Smooth muscle cell (in vitro differentiated cells): ENCODE results near the gene CAPN13. TPM values are rescaled to one million over a fixed set of nuclear protein-coding genes. Genes with fewer than 3 reads are reported as not detected.

Source experiments
- DNase-seq: peaks from one replicate; lab custom pipeline; 2025; ENCODE audit not compliant: unreplicated experiment; lab: John Stamatoyannopoulos, UW
- H2AFZ ChIP-seq: fragments of 200-600 bp; sonication (generic); 2 replicates; pipeline ENCODE4 v1.6.0; 2016; ENCODE audit warnings: antibody characterized with exemption, low read depth, mild to moderate bottlenecking
- H3F3A ChIP-seq: fragments of 200-600 bp; sonication (generic); 2 replicates; pipeline ENCODE4 v1.6.0; 2017; ENCODE audit warnings: antibody characterized with exemption, low read depth
- H3K27ac ChIP-seq: fragments of 200-600 bp; sonication (generic); 2 replicates; pipeline ENCODE4 v1.5.1; 2016; ENCODE audit warnings: low read depth, mild to moderate bottlenecking
- H3K27me3 ChIP-seq: fragments of 200-600 bp; sonication (generic); 2 replicates; pipeline ENCODE4 v1.6.1; 2016; ENCODE audit warnings: low read depth, mild to moderate bottlenecking
- H3K36me3 ChIP-seq: fragments of 200-600 bp; sonication (generic); 2 replicates; pipeline ENCODE4 v1.5.1; 2016; ENCODE audit warnings: low read depth
- H3K4me1 ChIP-seq: fragments of 200-600 bp; sonication (generic); 2 replicates; pipeline ENCODE4 v1.5.1; 2016; ENCODE audit warnings: low read depth
- H3K4me2 ChIP-seq: fragments of 200-600 bp; sonication (generic); 2 replicates; pipeline ENCODE4 v1.6.0; 2016; ENCODE audit warnings: mild to moderate bottlenecking
- H3K4me3 ChIP-seq: fragments of 200-600 bp; sonication (generic); 2 replicates; pipeline ENCODE4 v1.5.1; 2016; ENCODE audit warnings: mild to moderate bottlenecking
- H3K79me2 ChIP-seq: fragments of 200-600 bp; sonication (generic); 2 replicates; pipeline ENCODE4 v1.6.0; 2016; ENCODE audit warnings: low read depth, mild to moderate bottlenecking
- H3K9ac ChIP-seq: fragments of 200-600 bp; sonication (generic); 2 replicates; pipeline ENCODE4 v1.6.0; 2016; ENCODE audit warnings: low read depth
- H3K9me3 ChIP-seq: fragments of 200-600 bp; sonication (generic); replicated peaks from 2 replicates; pipeline ENCODE4 v1.5.1; 2016; ENCODE audit warnings: low read depth
- H4K20me1 ChIP-seq: fragments of 200-600 bp; sonication (generic); 2 replicates; pipeline ENCODE4 v1.6.0; 2016; ENCODE audit warnings: low read depth
- CTCF ChIP-seq: fragments of 200-600 bp; sonication (generic); IDR thresholded peaks from 2 replicates; pipeline ENCODE4 v1.5.1; 2017; ENCODE audit warnings: borderline replicate concordance, mild to moderate bottlenecking, antibody characterized with exemption; ENCODE audit not compliant: insufficient read depth, poor library complexity, severe bottlenecking
- WGBS: methylation state at CpG from one replicate; pipeline ENCODE4 v1.1.7; 2016; ENCODE audit warnings: low lambda C conversion rate; 5-methylcytosine and 5-hydroxymethylcytosine counted together
- polyA plus RNA-seq: library from polyadenylated mRNA; unstranded; fragments of >200 nt; fragmentation: Nextera tagmentation; extraction: Ambion mirVana; gene quantifications from 2 replicates; pipeline ENCODE4 v1.2.1, GENCODE V29; 2016
- total RNA-seq: library from RNA; depleted of rRNA; stranded (reverse); fragments of >200 nt; gene quantifications from 2 replicates; pipeline ENCODE4 v1.2.3, GENCODE V29; 2014

The CAPN13 gene
- total and polyA plus RNA-seq, 2 experiments from 2014 or later: 0.04 to 0.40 TPM

DNA sequence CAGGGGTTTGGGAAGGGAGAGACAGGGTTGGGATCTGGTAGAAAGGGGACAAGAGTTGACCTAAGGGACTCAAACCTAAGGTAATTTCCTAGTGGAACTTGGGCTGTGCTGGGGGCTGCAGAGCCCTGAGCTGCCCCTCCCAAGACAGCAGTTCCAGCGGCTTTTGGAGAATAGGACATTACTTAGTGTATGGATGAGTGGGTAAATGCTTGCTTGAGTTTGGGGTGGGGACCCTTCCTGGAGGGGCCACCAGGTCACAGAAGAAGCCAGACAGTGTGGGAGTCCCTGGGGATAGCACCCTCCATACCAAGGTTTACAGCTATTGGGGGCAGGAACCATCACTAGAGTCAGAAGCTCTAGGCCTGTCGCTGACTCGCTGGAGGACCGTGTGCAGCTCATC lies 111.5 kb downstream of the CAPN13 start:
- 95% methylated on average over 4 of the region's 4 CpGs for WGBS
- no peaks in the 10 kb centered on the region for H3F3A ChIP-seq
- H3K9me3 ChIP-seq: peaks cover 4% of the 10 kb centered on the region
- H3K36me3 ChIP-seq: no peaks in the 10 kb centered on the region
- no peak overlapping the region for H3K4me2 ChIP-seq
- TF ChIP-seq CTCF: no peak
- no peak overlapping the region for H2AFZ ChIP-seq
- H3K27me3 ChIP-seq: peaks cover 7% of the 10 kb centered on the region
- H4K20me1 ChIP-seq: no peaks in the 10 kb centered on the region
- no peak overlapping the region for H3K4me3 ChIP-seq
- no peak overlapping the region for H3K27ac ChIP-seq
- H3K9ac ChIP-seq: no peak overlapping the region
- no peaks in the 10 kb centered on the region for H3K4me1 ChIP-seq
- H3K79me2 ChIP-seq: no peaks in the 10 kb centered on the region
- DNase-seq: no peak

DNA sequence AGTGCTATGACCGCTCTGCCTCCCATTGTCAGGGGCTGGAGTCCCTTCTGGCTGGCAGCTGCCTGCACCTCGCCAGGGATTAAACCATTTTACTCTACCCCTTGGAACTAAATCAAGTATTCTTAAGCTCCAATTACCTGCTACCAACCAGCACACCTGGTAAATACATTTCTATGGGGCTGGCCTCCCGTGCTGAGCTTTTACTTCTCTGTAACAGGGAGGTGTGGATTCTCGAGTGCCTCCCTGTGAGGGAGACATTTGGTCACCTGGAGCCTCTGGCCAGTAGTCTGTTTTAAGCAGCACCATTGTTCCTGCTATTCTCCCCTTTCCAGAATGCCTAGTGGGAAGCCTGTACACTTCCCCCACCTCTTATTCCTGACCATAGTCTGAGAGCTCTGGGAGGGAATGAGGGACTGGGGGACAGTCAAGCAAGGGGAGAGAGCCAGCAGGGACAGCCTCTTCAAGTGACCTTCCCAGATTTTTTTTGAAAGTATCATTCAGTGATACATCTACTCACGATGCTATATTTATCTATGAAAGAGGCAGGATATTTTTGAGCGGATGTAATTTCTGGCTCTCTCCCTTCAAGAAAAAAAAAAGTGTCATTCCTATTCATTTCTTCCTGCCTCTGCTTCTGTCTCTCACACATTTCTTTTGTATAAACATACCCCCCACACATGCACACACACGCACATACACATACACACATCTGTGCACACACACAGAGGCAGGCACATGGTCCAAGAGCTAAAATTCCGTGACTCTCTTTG lies 112.8 kb downstream of the CAPN13 start:
- TF ChIP-seq CTCF: no peak
- H3K4me3 ChIP-seq: no peak overlapping the region
- no peak overlapping the region for H3K9ac ChIP-seq
- H3K4me2 ChIP-seq: no peak overlapping the region
- DNase-seq: no peak
- peaks cover 4% of the 10 kb centered on the region for H3K9me3 ChIP-seq
- no peaks in the 10 kb centered on the region for H3K4me1 ChIP-seq
- no peak overlapping the region for H3K27ac ChIP-seq
- 89% methylated on average over 8 of the region's 8 CpGs for WGBS
- H3K27me3 ChIP-seq: peaks cover 7% of the 10 kb centered on the region
- H4K20me1 ChIP-seq: no peaks in the 10 kb centered on the region
- no peaks in the 10 kb centered on the region for H3F3A ChIP-seq
- H2AFZ ChIP-seq: no peak overlapping the region
- H3K79me2 ChIP-seq: no peaks in the 10 kb centered on the region
- H3K36me3 ChIP-seq: no peaks in the 10 kb centered on the region

DNA sequence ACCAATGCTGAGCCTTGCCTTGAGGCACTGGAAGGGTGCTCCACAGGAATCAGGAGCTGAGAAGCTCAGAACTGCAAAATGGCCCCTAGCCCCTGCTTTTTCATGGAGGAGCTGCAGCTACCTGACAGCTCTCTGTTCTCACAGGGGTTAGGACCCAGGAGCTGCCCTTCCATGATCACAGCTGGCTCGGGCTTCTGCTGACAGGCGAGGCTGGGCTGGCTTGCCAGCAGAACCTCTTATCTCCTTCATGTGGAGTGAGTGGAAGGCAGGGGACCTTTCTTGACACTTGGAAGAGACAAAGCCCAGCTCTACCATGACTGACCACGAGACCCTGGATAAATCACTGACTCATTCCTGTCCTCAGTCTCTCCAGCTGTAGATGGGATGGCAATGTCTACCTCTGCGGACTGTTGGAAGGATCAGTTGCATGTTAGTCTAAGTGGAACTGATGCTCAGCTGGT lies 113.4 kb downstream of the CAPN13 start:
- TF ChIP-seq CTCF: no peak
- H3F3A ChIP-seq: no peaks in the 10 kb centered on the region
- H3K9me3 ChIP-seq: peaks cover 3% of the 10 kb centered on the region
- H3K27ac ChIP-seq: no peak overlapping the region
- DNase-seq: no peak
- no peak overlapping the region for H3K4me2 ChIP-seq
- WGBS: 59% methylated on average over 4 of the region's 4 CpGs
- H2AFZ ChIP-seq: no peak overlapping the region
- H3K27me3 ChIP-seq: peaks cover 7% of the 10 kb centered on the region
- no peaks in the 10 kb centered on the region for H3K79me2 ChIP-seq
- H3K4me1 ChIP-seq: no peaks in the 10 kb centered on the region
- H3K9ac ChIP-seq: no peak overlapping the region
- H4K20me1 ChIP-seq: no peaks in the 10 kb centered on the region
- no peaks in the 10 kb centered on the region for H3K36me3 ChIP-seq
- no peak overlapping the region for H3K4me3 ChIP-seq

DNA sequence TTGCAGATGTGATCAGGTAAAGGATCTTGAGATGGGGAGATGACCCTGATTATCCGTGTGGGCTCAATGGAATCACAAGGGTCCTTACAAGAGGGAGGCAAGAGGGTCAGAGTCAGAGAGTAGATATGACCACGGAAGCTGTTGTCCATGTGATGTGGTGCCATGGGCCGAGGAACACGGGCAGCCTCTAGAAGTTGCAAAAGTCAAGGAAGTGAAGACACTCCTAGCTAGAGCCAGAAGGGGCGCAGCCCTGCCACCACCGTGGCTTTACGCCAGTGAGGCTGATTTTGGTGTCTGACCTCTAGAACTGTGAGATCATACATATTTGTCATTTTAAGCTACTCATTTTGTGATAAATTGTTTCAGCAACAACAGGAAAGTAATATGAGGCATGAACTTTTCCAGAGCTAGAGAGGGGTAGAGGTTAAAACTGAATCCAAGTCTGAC lies 114.4 kb downstream of the CAPN13 start:
- H3K9me3 ChIP-seq: no peaks in the 10 kb centered on the region
- WGBS: 94% methylated on average over 7 of the region's 7 CpGs
- H3K36me3 ChIP-seq: no peaks in the 10 kb centered on the region
- no peaks in the 10 kb centered on the region for H3K79me2 ChIP-seq
- no peaks in the 10 kb centered on the region for H3K4me1 ChIP-seq
- no peak overlapping the region for H3K4me2 ChIP-seq
- no peak overlapping the region for H3K9ac ChIP-seq
- H3F3A ChIP-seq: no peaks in the 10 kb centered on the region
- H3K27me3 ChIP-seq: peaks cover 7% of the 10 kb centered on the region
- no peak overlapping the region for H3K4me3 ChIP-seq
- H4K20me1 ChIP-seq: no peaks in the 10 kb centered on the region
- DNase-seq: no peak
- TF ChIP-seq CTCF: no peak
- no peak overlapping the region for H3K27ac ChIP-seq
- no peak overlapping the region for H2AFZ ChIP-seq
